Uterus (tissue), 4 donors: ENCODE results near the gene RNF34. TPM values are rescaled to one million over a fixed set of nuclear protein-coding genes. Genes with fewer than 3 reads are reported as not detected.

Experiments used
- DNase-seq, 2 donors: peaks; one replicate each; pipeline ENCODE4 v3.0.0-alpha.2; 2019 to 2020
- H3K27ac ChIP-seq, 2 donors: fragments of 200-600 bp; sonication (generic); 1 replicate in 1 of 2; 2 replicates in 1 of 2; pipeline ENCODE4 v1.5.1; 2016 to 2018
- H3K27me3 ChIP-seq, 2 donors: fragments of 200-600 bp; sonication (generic); one replicate each; pipeline ENCODE4 v1.5.1; 2018 to 2019; ENCODE audit warnings: control low read depth in 1 of 2
- H3K36me3 ChIP-seq, 2 donors: fragments of 200-600 bp; sonication (generic); one replicate each; pipeline ENCODE4 v1.5.1; 2019; ENCODE audit warnings: control low read depth in 1 of 2
- H3K4me1 ChIP-seq, 2 donors: fragments of 200-600 bp; sonication (generic); one replicate each; pipeline ENCODE4 v1.5.1; 2018 to 2019; ENCODE audit warnings: control low read depth in 1 of 2
- H3K4me3 ChIP-seq, 2 donors: fragments of 200-600 bp; sonication (generic); 1 replicate in 1 of 2; 2 replicates in 1 of 2; pipeline ENCODE4 v1.5.1; 2018 to 2019; ENCODE audit warnings: mild to moderate bottlenecking in 1 of 2
- H3K9me3 ChIP-seq, 2 donors: fragments of 200-600 bp; sonication (generic); one replicate each; pipeline ENCODE4 v1.5.1; 2019; ENCODE audit warnings: control low read depth in 1 of 2
- POLR2A ChIP-seq, 2 donors: fragments of 450-650 bp; IDR thresholded peaks; one replicate each; pipeline ENCODE4 v1.6.1; 2016; ENCODE audit warnings: antibody characterized with exemption in 2 of 2, mild to moderate bottlenecking in 1 of 2, moderate library complexity in 1 of 2
- intact Hi-C: fragments of 100-400 bp; cut with DNase I; formaldehyde crosslinking; loops from one replicate; pipeline ENCODE4 v1.15.1; 2023; ENCODE audit warnings: low total_unique reads
- total RNA-seq, 4 donors: library from RNA; depleted of rRNA in 3 of 4; stranded (reverse); fragments of >200 nt in 3 of 4; gene quantifications; one replicate each; pipeline versions ENCODE4 v1.1.0 to v1.2.4, GENCODE V29; 2014 to 2023
- TF ChIP-seq, protein P1 (sequence below), 4 experiments: fragments of 200-600 bp in 2 of 4; fragments of 450-650 bp in 2 of 4; sonication (generic) in 2 of 4; IDR thresholded peaks; one replicate each; pipeline ENCODE4 v1.5.1; 2016 to 2019; ENCODE audit warnings: antibody characterized with exemption in 4 of 4, mild to moderate bottlenecking in 2 of 4, moderate library complexity in 1 of 4
- donor health status: DM: yes; HTN: yes; CAD: no.

RNF34 gene
- total RNA-seq, 4 donors from 2014 or later: 23.5 to 74.9 (median 34.1) TPM

- Histone ChIP-seq H3K36me3 (no peaks in the 10 kb centered on the region), H3K9me3 (no peaks in the 10 kb centered on the region), H3K4me3 (no peak overlapping the region), H3K4me1 (no peaks in the 10 kb centered on the region), H3K27me3 (no peaks in the 10 kb centered on the region), H3K27ac (no peak overlapping the region)
- intact Hi-C loops: no loop called here
- no peak for DNase-seq
- no peak for TF ChIP-seq POLR2A (IDR thresholded peaks at IDR 0.05)
- TF ChIP-seq, protein P1, sequence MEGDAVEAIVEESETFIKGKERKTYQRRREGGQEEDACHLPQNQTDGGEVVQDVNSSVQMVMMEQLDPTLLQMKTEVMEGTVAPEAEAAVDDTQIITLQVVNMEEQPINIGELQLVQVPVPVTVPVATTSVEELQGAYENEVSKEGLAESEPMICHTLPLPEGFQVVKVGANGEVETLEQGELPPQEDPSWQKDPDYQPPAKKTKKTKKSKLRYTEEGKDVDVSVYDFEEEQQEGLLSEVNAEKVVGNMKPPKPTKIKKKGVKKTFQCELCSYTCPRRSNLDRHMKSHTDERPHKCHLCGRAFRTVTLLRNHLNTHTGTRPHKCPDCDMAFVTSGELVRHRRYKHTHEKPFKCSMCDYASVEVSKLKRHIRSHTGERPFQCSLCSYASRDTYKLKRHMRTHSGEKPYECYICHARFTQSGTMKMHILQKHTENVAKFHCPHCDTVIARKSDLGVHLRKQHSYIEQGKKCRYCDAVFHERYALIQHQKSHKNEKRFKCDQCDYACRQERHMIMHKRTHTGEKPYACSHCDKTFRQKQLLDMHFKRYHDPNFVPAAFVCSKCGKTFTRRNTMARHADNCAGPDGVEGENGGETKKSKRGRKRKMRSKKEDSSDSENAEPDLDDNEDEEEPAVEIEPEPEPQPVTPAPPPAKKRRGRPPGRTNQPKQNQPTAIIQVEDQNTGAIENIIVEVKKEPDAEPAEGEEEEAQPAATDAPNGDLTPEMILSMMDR (IDR thresholded peaks at IDR 0.05): no peak
These were observed 39.8 kb downstream of the RNF34 start for GRCh38 chr12:121439715-121440114.

- no peak for DNase-seq
- TF ChIP-seq, protein P1 (IDR thresholded peaks at IDR 0.05): no peak
- TF ChIP-seq POLR2A (IDR thresholded peaks at IDR 0.05): no peak
- H3K4me1 ChIP-seq: no peaks in the 10 kb centered on the region
- H3K36me3 ChIP-seq: no peaks in the 10 kb centered on the region
- intact Hi-C loops: no loop called here
- no peak overlapping the region for H3K4me3 ChIP-seq
- H3K27me3 ChIP-seq: no peaks in the 10 kb centered on the region
- H3K9me3 ChIP-seq: no peaks in the 10 kb centered on the region
- no peak overlapping the region for H3K27ac ChIP-seq
These were observed 40.9 kb downstream of the RNF34 start for GRCh38 chr12:121440768-121441167.

GRCh38 chr12:121441555-121441954 is 41.6 kb downstream of the RNF34 start:
- Histone ChIP-seq H3K27ac (no peak overlapping the region), H3K4me3 (no peak overlapping the region), H3K9me3 (no peaks in the 10 kb centered on the region), H3K27me3 (no peaks in the 10 kb centered on the region), H3K36me3 (no peaks in the 10 kb centered on the region), H3K4me1 (no peaks in the 10 kb centered on the region)
- intact Hi-C loops: no loop called here
- no peak for DNase-seq
- no peak for TF ChIP-seq POLR2A (IDR thresholded peaks at IDR 0.05)
- TF ChIP-seq, protein P1 (IDR thresholded peaks at IDR 0.05): no peak

- TF ChIP-seq POLR2A (IDR thresholded peaks at IDR 0.05): no peak
- TF ChIP-seq, protein P1 (IDR thresholded peaks at IDR 0.05): no peak
- Histone ChIP-seq H3K9me3 (no peaks in the 10 kb centered on the region), H3K27me3 (no peaks in the 10 kb centered on the region), H3K27ac (no peak overlapping the region), H3K36me3 (no peaks in the 10 kb centered on the region), H3K4me1 (no peaks in the 10 kb centered on the region), H3K4me3 (no peak overlapping the region)
- no peak for DNase-seq
- intact Hi-C loops: no loop called here
These were observed 42.4 kb downstream of the RNF34 start for GRCh38 chr12:121442028-121442948.

DNA sequence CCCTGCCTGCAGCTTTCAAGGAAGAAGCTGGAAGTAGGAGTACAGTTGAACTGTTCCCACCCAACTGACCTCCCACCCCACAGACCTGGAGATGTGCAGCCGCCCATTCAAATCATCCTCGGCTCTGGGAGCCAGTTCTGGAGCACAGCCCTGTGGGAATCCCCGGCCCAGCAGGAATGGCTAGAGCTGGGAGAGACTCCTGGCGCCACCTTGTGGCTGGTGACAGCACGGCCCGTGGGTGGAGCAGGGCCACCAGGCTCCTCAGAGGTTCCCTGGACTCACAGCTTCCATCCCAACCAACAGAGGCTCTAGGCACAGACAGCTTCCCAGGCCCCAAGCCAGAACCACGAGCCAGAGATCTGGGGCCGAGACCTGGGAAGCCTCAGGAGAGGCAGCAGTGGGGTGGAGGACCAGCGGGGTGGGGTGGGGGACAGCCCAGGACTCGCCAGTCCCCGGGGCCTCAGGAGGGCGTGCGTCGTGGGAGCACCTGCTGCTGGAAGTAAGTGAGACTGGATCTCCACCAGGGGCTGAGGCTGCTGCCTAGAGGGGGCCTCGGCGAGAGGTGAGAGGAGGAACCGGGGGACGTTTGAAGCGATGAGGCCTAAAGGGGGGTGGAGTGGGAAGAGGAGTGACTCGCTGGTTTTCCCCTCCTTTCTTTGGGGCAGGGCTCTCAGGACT is 43.4 kb downstream of the RNF34 start:
- Histone ChIP-seq H3K27me3 (no peaks in the 10 kb centered on the region), H3K36me3 (no peaks in the 10 kb centered on the region), H3K4me1 (no peaks in the 10 kb centered on the region), H3K4me3 (no peak overlapping the region), H3K9me3 (no peaks in the 10 kb centered on the region), H3K27ac (no peak overlapping the region)
- DNase-seq: peak; percentile 66 to 81
- intact Hi-C loops: no loop called here
- TF ChIP-seq POLR2A (IDR thresholded peaks at IDR 0.05): no peak
- TF ChIP-seq, protein P1 (IDR thresholded peaks at IDR 0.05): peak; percentile 72 to 79 (median 74)
